GM12878 (cell line): ENCODE measurements around the gene AK8. TPM values are rescaled to one million over a fixed set of nuclear protein-coding genes. Genes with fewer than 3 reads are reported as not detected.
A peak's percentile ranks its signal among the peaks of the same experiment; 100 is the strongest.

ENCODE experiments used
- BCL3 ChIP-seq: IDR thresholded peaks from 2 replicates; pipeline ENCODE4 v1.6.1; 2011; ENCODE audit warnings: borderline replicate concordance, low read depth, mild to moderate bottlenecking, moderate library complexity, low read length; ENCODE audit not compliant: insufficient read depth, poor library complexity, severe bottlenecking
- ESRRA ChIP-seq: IDR thresholded peaks from 2 replicates; pipeline ENCODE4 v1.6.1; 2012; ENCODE audit warnings: mild to moderate bottlenecking, low read length, improper control_type of control experiment
- SMC3 ChIP-seq: IDR thresholded peaks from 2 replicates; pipeline ENCODE4 v1.6.1; 2011; ENCODE audit warnings: low read length, improper control_type of control experiment, borderline replicate concordance
- SREBF1 ChIP-seq: IDR thresholded peaks from 2 replicates; pipeline ENCODE4 v1.6.1; 2012; ENCODE audit warnings: mild to moderate bottlenecking, low read length
- STAT3 ChIP-seq: IDR thresholded peaks from 2 replicates; pipeline ENCODE4 v1.6.1; 2011; ENCODE audit warnings: low read depth, low read length, improper control_type of control experiment
- ZNF384 ChIP-seq: IDR thresholded peaks from 2 replicates; pipeline ENCODE4 v1.6.1; 2012; ENCODE audit warnings: low read depth, mild to moderate bottlenecking, low read length, improper control_type of control experiment, borderline replicate concordance
- ZNF687 ChIP-seq: fragments of 450-650 bp; IDR thresholded peaks from 2 replicates; pipeline ENCODE4 v1.6.1; 2017; ENCODE audit warnings: mild to moderate bottlenecking, moderate library complexity
- polyA plus RNA-seq, 11 experiments: library from polyadenylated mRNA; depleted of rRNA in 4 of 11; unstranded in 6 of 11; stranded (reverse) in 5 of 11; fragments of >200 nt; fragmentation: Nextera tagmentation in 4 of 11; fragmentation: Illumina TruSeq in 1 of 11; extraction: Ambion mirVana in 4 of 11; extraction: Trizol in 1 of 11; gene quantifications; 1 replicate in 1 of 11; 2 replicates in 10 of 11; pipeline versions ENCODE4 v1.2.1 to v1.2.3, GENCODE V29; 2011 to 2016; ENCODE audit warnings: inconsistent platforms in 2 of 11, missing spikeins in 2 of 11, low read depth in 1 of 11
- total RNA-seq, 4 experiments: library from RNA; depleted of rRNA in 3 of 4; stranded (reverse); fragments of >200 nt in 3 of 4; fragmentation: Illumina TruSeq in 1 of 4; extraction: Trizol in 1 of 4; gene quantifications; 2 replicates each; pipeline versions ENCODE4 v1.2.1 to v1.2.3, GENCODE V29; 2013 to 2021

AK8 gene
- total and polyA plus RNA-seq, 10 of the 15 experiments (the other 5 are each of a cell fraction or from before 2014, with no cell fraction given): 0.03 to 0.12 (median 0.06) TPM; not detected in 5

- TF ChIP-seq ZNF687 (no peak), SMC3 (peak; percentile 95), SREBF1 (no peak), ESRRA (no peak), ZNF384 (no peak), STAT3 (no peak), BCL3 (no peak)
- TF ChIP-seq, all 136 proteins: peak for 7
Measured at GRCh38 chr9:132800038-132800648, 77.9 kb downstream of the AK8 start (continued).
